KBM-7 (cell line): ENCODE measurements around the gene AFF4.
"Not testable (repeated sequence)": the region's sequence is repeated elsewhere in the genome, so short reads cannot be mapped to it uniquely, and the experiment has no call there.

Experiments
- DNase-seq: peaks from one replicate; pipeline ENCODE4 v3.0.0-alpha.2; 2015
- in situ Hi-C: fragments of 300-500 bp; cut with MboI; formaldehyde crosslinking; loops from 2 replicates; pipeline ENCODE4 v1.14.3; 2020; ENCODE audit warnings: low sequenced_read_pairs, low pct_unique_long_range_greater_than_20kb, mixed read lengths

AFF4 gene

DNA sequence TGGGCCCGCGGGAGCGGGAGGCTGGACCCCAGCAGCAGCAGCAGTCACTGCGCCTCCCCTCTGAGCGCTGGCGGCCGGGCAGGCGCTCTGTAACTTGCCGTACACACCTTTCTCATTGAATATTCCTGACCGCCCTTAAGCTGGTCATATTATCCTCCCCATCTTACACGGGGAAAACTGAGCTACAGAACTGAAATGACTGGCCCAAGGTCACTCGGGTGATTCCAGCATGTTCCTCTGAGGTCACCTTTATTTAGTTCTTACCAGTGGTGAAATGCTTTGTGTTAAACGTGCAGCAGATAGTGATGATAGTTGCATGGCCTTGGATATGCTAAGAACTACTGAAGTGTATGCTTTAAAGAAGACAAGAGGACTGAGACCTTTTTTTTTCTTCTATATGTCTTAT is 96.4 kb downstream of the AFF4 start:
- no peak for DNase-seq
- in situ Hi-C loops: no loop called here

DNA sequence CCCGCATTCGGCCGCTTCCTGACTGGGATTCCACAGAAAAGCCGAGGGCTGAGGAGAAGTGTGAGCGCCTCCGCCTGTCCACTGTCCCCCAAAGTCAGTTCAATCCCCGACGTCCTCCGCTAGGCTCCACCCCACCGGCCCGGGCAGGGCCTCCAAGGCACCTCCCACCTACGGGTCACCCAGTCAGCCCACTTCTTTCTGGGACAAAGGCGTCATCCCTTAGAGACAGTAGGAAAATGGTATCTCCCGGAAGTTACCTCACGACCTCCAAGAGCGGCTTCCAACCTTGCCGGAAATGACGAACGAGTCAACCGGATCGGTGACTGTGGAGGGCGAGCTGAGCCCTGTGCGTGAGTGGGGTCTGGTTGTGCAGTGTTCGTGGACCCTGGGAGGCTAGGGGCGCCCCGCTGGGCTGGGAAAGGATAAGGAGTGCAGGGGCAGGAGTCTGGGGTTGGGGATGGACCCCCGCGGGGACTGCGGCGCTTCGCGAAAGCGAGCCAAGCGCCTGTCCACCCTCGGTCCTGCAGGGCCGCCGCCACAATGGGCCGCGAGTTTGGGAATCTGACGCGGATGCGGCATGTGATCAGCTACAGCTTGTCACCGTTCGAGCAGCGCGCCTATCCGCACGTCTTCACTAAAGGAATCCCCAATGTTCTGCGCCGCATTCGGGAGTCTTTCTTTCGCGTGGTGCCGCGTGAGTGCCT is 96.9 kb downstream of the AFF4 start, which contains the start of the genes GDF9 and UQCRQ:
Gene GDF9, minus strand, starts transcription at position 128 of the 704 bp plus-strand sequence. CDS start 1,936 bp downstream, outside the sequence.
Gene UQCRQ, plus strand, starts transcription at position 301 of the 704 bp plus-strand sequence. Its CDS starts 240 bp downstream, at position 541.
- in situ Hi-C loops: no loop called here

DNA sequence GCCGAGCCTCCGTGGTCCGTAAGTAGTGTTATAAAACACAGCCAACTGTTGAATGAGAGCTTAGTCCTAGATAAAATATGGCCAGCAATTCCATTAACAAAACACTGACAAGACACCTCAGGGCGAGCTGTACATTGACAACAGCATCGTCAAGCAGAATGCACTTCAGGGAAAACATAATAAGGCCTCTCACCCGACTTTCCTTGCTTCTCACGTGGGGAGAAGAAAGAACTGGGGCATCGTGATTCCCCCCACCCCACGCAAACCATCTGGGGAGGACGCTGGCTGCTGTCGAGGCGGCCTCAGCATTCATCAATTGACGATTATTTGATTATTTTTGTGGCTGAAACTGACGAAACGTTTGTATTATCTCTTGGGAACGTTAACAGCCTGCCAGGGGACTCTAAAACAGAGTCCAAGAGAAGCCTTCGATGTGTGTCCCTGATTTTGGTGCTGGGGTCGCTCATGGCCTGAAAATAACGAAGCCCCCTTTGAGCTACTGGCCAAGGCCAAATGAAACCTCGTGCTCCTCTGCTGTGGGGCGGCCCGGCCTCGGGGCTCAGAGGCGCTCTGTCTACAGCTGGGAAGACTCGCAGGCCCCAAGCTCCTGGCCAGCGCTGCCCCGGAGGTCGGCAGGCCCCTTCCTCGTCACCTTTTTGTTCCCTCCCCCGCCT is 97.6 kb downstream of the AFF4 start:
- no peak for DNase-seq
- in situ Hi-C loops: no loop called here

More for the DNA sequence above, 96.9 kb downstream of the AFF4 start, which contains the start of the genes GDF9 and UQCRQ:
- DNase-seq: peak; percentile 99

DNA sequence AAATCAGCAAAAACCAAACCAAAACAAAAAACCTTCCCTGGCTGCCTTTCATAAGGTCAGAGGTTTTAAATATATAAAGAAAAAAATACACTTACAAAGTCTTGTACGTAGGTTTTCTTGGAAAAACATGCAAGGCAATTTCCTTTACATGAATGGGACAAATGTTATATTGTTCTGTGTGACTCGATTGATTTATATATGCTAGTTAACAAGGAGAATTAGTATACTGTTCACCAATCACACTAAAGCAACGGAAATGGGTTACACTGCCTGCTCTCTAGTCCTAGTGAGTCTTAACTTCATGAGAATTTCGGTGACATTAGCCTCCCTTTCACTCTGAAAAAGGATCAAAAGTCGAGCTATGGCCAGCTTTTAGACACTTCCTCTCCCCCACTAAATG is 102.7 kb downstream of the AFF4 start:
- in situ Hi-C loops: no loop called here
- DNase-seq: no peak

DNA sequence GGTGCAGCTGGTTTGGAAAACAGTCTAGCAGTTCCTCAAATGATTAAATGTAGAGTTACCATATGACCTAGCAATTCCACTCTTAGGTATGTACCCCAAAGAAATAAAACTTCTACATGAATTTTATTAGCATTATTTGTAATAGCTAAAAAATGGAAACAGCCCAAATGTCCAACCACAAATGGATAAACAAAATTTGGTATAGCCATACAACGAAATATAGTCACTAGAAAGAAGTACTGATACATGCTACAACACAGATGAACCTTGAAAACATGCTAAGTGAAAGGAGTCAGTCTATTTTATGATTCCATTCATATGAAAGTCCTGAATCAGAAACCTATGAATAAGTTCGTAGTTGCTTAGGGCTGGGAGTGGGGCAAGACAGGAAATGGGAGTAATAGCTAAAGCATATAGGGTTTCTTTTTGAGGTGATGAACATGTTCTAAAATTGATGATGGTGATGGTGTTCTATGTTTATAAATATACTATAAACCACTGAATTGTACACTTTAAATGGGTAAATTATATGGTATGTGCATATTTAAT is 103.5 kb downstream of the AFF4 start:
- in situ Hi-C loops: no loop called here
- no peak for DNase-seq

DNA sequence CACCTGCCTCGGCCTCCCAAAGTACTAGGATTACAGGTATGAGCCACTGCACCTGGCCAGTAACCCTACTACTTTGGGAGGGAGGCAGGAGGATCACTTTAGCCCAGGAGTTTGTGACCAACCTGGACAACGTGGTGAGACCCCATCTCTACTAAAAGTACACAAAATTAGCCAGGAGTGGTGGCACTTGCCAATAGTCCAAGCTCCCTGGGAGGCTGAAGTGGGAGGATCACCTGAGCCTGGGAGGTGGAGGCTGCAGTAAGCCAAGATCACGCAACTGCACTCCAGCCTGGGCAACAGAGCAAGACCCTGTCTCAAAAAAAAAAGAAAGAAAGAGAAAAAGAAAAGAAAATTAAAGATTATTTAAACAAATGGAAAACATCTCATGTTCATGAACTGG is 107.4 kb downstream of the AFF4 start:
- no peak for DNase-seq
- in situ Hi-C loops: no loop called here

DNA sequence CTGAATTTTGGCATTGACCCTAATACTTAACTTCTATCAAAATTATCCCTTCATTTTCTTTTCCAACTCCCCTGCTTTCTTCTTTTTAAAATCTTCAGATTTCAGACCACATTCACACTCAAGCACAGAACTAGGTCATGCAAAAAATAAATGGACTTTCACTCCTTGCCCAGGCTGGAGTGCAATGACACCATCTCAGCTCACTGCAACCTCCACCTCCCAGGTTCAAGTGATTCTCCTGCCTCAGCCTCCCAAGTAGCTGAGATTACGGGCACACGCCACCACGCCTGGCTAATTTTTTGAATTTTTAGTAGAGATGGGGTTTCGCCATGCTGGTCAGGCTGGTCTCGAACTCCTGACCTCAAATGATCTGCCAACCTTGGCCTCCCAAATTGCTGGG is 108.4 kb downstream of the AFF4 start:
- in situ Hi-C loops: not testable (repeated sequence)

DNA sequence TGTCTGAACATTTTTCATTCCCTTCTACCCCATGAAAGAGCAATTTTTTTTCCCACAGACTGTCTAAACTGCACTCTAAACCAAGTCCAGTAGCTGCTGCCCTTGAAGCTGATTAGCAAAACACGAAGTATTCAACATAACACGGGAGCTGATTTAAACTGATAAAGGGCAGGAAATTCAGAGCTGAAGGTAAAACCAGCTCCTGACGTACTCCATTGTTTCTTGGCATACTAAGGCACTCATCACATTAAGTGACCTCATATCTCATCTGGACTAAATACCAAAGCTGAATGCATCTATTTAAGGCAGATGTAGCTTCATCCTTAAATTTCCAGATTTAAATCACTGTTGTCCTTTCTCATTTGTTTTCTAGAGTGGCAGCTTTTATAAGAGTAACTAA is 109.1 kb downstream of the AFF4 start:
- DNase-seq: no peak
- in situ Hi-C loops: no loop called here

More for the DNA sequence above, 108.4 kb downstream of the AFF4 start:
- not testable (repeated sequence) for DNase-seq

DNA sequence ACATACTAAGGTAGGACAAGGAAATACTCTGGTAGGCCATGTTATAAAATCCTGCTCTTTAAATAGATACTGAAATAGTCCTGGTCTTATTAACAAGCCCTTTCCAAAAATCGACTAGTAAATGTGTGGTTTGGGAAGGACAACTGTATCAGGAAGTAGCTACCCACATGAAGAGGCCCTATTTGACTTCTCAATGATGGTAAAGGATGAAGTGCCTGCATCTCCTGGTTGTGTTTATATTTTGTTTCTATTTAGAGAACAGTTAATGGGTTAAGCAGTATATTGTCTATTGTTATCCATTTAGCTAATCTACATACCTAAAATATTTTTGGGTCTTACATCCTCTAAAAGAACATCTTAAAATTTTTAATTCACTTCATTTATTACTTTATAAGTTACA is 109.6 kb downstream of the AFF4 start:
- no peak for DNase-seq

DNA sequence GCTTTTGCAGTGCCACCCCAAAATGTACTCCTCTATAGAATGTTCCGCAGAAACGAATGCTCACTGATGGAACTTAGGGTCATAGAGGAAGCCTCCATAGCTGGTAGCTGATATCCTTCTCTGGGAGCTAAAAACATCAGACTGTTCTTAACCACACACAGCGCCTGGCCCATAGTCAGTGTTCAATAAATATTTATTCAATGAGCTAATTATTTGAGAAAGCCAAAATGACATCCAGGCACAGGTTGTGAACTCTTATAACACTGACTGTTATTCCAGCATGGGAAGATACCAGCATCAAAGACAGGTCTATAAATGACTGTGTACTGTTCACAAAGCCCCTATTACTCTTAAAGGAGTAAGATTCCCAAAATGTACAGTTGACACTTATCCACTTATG is 110.1 kb downstream of the AFF4 start:
- in situ Hi-C loops: no loop called here

More for the DNA sequence above, 109.6 kb downstream of the AFF4 start:
- in situ Hi-C loops: no loop called here

DNA sequence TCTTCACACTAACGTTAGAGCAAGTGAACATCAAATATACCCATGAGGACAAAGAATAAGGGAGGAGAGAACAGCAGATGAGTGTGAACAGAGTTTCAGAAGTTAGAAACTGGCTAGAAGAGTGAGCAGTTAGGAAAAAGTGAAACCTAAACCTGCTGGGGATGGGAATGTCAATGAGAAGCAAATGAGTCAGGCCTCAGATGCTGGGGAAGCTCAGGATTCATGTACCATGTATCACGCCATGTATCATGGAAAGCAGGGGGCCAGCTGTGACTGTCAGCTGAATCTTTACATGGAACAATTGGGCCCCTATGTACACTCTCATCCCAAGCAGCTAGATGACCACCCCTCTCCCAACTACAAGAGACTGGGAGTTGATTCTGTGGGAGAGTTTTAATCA is 113.4 kb downstream of the AFF4 start:
- no peak for DNase-seq
- in situ Hi-C loops: no loop called here

More for the DNA sequence above, 110.1 kb downstream of the AFF4 start:
- no peak for DNase-seq

DNA sequence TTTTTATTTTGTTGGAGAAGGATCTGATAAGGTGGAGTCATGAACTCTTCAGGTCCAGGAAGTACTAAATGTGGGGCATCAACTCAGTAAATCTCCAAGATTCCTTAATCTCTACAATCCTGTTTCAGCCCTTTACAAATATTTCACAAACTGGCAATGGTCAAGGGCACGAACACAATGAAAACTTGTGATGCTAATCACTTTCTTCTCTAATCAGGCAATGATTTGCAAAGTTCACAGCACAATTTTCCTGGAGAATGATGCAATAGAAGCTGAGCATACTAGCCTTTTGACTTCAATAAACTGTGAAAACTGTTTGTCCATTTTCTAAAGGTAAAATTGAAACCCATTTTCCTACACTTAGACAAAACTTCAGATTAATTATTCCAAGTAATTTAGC is 114.1 kb downstream of the AFF4 start:
- no peak for DNase-seq
- in situ Hi-C loops: no loop called here

DNA sequence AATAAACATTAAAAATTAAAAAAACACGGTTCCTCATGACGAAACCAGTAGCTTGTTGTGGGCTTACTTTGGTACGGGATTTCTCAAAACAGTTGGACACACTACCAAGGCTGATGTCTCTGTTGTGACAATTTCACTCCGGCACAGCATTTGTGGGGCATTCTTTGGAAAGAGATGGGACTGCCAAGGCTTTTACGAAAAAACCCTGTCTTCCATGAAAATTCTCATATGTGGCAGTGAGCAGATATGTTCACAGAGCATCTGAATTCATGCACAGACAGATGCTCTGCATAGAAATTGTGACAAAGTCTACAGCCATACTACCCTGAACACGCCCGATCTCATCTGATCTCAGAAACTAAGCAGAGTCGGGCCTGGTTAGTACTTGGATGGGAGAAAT is 115.2 kb downstream of the AFF4 start:
- DNase-seq: no peak
- in situ Hi-C loops: no loop called here

DNA sequence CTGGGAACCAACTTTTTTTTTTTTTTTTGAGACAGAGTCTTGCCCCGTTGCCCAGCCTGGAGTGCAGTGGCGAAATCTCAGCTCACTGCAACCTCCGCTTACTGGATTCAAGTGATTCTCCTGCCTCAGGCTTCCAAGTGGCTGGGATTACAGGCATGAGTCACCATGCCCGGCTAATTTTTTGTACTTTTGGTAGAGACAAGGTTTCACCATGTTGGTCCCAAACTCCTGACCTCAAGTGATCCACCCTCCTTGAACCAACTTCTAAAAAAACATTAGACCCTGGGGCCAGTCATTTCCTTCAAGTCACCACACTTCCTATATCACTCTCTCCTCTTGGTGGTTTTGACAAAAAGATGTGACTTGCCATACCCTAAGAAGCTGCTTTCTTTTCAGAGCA is 122.1 kb downstream of the AFF4 start:
- peak; percentile 43 for DNase-seq
- in situ Hi-C loops: no loop called here

DNA sequence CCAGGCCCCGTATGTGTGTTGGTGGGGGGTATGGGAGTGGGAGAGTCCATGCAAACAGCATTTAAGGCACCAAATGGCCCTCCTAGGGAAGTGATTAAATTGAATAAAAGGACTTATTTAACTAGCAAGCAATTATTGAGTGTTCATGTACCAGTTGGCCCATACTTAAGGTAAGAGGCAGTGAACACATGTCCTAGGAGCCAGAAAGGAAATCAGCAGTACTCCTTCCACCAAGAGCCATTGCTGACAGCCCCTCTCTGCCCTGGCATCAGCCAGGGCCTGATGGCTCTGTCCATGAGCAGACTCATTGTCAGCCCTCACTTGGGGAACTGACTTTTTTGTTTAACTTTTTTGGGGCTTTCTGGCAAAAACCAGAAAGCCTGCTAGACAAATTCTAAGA is 122.5 kb downstream of the AFF4 start:
- DNase-seq: no peak
- in situ Hi-C loops: no loop called here

DNA sequence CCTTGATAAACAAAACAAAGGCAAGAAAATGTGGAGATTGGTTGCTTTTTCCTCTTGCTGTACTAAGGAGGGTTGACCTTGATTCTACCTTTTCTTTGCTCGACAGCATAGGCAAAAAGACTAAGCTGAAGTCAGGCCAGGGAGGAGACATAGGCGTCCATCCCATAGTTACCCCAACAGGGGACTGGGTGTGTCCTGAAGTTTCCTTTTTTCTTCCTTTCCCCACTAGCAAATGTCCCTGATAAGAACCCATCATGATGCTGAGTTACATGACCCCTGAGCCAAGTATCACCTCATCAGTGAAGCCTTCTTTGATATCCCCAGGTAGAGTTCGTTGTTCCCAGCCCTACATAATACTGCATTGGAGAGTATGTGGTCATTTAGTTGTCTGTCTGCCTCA is 123.1 kb downstream of the AFF4 start:
- in situ Hi-C loops: no loop called here
- no peak for DNase-seq

DNA sequence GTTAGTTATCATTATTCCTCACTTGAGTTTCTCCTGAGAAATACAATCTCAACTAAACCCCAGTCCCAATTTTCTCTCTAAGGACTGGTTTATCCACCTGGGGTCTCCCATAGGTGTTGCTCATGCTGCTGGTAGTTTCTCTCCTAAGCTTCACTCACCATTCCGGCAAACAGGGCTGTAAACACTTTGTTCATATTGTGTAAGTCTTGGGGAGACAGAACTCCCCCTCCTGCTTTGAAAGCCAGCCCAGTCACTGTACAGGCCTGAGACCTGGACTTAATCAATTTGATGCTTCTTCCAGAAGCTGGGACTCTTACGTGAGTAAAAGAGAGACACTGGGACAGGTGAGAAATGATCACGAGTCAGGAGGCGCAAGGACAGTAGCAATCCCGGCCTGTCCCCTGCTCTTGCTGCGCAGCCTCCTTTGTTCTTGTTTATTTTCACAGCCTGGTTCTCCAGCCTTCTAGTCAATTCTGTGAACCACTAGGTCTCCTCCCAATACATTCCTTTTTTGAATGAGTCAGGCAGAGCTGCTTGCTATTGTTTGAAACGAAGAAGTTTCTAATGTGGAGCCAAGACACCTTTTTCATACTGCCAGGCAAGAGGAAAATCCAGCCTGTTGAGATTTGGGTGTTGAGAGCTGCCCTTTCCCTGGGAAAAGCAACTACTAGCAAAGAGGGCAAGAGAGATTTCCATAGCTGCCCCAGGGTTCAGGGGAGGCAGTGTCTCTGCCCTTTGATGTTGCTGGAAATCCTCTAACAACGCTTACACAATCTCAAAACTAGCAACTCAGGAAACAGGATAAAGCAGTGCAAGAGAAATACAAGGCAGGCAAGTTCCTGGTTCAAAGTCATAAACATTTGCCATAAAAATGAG is 123.8 kb downstream of the AFF4 start:
- no peak for DNase-seq
- in situ Hi-C loops: no loop called here

DNA sequence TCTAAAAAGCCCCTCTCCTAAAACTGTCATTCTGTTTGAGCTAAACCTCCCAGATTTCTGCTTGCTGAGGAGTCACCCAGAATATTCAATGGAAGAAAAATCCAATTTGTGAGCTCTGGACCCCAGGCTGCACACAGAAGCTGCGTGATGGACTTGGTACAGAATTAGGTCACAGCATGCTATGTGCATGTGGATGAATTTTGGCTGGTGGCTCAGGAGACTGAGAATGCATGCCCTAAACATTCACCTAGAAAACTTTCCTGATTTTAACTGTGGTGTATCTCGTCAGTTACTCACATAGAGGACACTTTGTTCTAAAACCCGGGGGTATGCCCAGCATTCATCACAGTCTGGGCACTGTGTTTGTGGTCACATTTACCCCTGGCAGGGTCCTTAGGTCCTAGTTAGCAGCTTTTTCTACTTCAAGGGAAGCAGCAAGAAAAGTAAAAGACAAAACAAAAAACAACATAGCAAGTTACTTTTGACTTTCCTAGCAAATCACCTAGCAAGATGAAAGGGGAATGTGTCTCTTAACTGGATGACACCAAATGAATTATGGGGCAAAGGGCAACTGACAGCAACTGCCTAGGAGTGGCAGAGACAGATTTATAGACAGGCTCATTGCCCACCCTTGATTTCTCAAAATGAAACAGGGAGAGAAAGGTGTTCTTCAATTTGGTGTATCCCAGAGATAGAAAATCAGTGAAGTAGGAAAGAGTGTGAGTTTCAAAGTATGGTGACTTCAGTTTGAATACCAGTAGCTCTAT is 124.7 kb downstream of the AFF4 start:
- in situ Hi-C loops: no loop called here
- DNase-seq: no peak

DNA sequence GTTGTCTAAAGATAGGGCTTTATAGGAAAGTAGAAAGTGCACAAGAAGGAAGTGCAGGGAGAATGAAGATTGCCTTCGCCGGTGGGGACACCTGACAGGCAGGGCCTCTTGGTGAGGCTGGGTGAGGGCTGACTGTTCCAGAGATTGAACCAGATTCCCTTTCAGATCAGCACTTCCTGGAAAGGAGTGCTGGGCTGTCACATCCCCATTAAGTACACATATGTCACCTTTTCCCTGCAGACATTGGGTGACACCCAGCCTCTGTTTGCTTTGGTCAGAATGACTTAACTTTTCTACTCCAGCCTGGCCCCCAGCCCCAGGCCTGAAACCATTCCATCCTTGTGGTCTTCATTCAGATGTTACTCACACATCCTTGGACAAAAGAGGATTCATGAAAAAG is 125.6 kb downstream of the AFF4 start:
- in situ Hi-C loops: no loop called here
- no peak for DNase-seq
